Panc1 (cell line): ENCODE measurements around the gene PEX12.

Experiments
- TF ChIP-seq, protein P1 (sequence below): fragments of 450-650 bp; IDR thresholded peaks from 2 replicates; pipeline ENCODE4 v1.5.1; 2017; ENCODE audit warnings: mild to moderate bottlenecking
- TF ChIP-seq, protein P2 (sequence below), 2 experiments: IDR thresholded peaks; 2 replicates each; pipeline ENCODE4 v1.6.1; 2011 to 2012; ENCODE audit warnings: low read depth in 2 of 2, control low read depth in 1 of 2, low read length in 1 of 2, mild to moderate bottlenecking in 1 of 2, moderate library complexity in 1 of 2; ENCODE audit not compliant: insufficient read depth in 1 of 2

DNA sequence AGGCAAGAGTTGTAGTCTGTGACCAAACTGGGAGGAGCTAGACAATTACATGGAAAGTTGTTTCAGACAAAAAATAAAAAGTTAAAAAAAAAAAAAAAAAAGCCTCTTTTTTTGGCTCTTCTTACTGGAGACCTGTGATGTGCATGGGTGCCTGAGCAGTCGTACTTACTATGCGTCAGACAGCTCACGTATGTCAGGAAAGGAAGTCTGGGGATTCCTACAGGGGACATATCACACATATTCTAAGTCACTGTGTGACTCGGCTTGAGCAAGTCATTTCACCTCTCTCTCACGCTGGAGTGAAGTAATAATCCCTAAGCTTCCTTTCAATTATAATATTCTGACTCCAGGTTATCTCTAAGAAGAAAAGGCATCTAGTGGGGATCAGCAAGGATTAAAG, 23.7 kb downstream of the PEX12 start:
- TF ChIP-seq, protein P1, sequence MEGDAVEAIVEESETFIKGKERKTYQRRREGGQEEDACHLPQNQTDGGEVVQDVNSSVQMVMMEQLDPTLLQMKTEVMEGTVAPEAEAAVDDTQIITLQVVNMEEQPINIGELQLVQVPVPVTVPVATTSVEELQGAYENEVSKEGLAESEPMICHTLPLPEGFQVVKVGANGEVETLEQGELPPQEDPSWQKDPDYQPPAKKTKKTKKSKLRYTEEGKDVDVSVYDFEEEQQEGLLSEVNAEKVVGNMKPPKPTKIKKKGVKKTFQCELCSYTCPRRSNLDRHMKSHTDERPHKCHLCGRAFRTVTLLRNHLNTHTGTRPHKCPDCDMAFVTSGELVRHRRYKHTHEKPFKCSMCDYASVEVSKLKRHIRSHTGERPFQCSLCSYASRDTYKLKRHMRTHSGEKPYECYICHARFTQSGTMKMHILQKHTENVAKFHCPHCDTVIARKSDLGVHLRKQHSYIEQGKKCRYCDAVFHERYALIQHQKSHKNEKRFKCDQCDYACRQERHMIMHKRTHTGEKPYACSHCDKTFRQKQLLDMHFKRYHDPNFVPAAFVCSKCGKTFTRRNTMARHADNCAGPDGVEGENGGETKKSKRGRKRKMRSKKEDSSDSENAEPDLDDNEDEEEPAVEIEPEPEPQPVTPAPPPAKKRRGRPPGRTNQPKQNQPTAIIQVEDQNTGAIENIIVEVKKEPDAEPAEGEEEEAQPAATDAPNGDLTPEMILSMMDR = no peak
- TF ChIP-seq, protein P2, sequence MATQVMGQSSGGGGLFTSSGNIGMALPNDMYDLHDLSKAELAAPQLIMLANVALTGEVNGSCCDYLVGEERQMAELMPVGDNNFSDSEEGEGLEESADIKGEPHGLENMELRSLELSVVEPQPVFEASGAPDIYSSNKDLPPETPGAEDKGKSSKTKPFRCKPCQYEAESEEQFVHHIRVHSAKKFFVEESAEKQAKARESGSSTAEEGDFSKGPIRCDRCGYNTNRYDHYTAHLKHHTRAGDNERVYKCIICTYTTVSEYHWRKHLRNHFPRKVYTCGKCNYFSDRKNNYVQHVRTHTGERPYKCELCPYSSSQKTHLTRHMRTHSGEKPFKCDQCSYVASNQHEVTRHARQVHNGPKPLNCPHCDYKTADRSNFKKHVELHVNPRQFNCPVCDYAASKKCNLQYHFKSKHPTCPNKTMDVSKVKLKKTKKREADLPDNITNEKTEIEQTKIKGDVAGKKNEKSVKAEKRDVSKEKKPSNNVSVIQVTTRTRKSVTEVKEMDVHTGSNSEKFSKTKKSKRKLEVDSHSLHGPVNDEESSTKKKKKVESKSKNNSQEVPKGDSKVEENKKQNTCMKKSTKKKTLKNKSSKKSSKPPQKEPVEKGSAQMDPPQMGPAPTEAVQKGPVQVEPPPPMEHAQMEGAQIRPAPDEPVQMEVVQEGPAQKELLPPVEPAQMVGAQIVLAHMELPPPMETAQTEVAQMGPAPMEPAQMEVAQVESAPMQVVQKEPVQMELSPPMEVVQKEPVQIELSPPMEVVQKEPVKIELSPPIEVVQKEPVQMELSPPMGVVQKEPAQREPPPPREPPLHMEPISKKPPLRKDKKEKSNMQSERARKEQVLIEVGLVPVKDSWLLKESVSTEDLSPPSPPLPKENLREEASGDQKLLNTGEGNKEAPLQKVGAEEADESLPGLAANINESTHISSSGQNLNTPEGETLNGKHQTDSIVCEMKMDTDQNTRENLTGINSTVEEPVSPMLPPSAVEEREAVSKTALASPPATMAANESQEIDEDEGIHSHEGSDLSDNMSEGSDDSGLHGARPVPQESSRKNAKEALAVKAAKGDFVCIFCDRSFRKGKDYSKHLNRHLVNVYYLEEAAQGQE (IDR thresholded peaks at IDR 0.05; ENCODE audit: insufficient read depth in 1 of 2, low read depth in 2 of 2, low read length in 1 of 2) = no peak
